Measurements from ENCODE around the gene TMPRSS7.

Gene TMPRSS7

DNA sequence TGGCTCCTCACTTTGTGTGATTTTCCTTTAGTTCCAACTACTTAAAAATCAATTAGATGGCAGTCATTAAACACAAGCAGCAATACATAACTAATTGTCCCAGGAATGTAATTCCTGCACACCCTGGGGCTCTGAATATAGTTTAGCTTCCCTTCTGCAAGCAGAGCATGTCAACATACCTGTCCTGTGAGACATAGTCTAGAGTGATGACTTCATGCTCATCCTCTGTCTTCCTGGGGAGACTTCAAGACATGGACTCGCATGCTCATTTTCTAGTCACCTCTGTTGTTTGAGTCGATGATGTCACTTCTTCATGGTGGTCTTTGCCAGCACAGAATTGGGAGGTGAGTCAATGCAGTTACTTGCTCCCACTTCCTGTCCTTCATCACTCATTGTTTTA, 67.4 kb downstream of the TMPRSS7 start:
- Histone ChIP-seq H3K9ac (ENCODE audit: low read length in 2 of 2) (no peak overlapping the region), H3K9me3 (ENCODE audit: control insufficient read depth in 2 of 2, low read length in 2 of 2) (no peaks in the 10 kb centered on the region), H3K27ac (ENCODE audit: low read length) (no peak overlapping the region), H3K27me3 (ENCODE audit: control insufficient read depth in 1 of 2, insufficient read depth in 2 of 2, low read length in 2 of 2) (no peaks in the 10 kb centered on the region), H3K4me3 (ENCODE audit: low read length in 2 of 2) (no peak overlapping the region), H3K4me1 (ENCODE audit: control insufficient read depth, insufficient read depth, low read length) (no peaks in the 10 kb centered on the region), H3K36me3 (ENCODE audit: control insufficient read depth in 2 of 2, insufficient read depth in 2 of 2, low read length in 2 of 2) (no peaks in the 10 kb centered on the region)

DNA sequence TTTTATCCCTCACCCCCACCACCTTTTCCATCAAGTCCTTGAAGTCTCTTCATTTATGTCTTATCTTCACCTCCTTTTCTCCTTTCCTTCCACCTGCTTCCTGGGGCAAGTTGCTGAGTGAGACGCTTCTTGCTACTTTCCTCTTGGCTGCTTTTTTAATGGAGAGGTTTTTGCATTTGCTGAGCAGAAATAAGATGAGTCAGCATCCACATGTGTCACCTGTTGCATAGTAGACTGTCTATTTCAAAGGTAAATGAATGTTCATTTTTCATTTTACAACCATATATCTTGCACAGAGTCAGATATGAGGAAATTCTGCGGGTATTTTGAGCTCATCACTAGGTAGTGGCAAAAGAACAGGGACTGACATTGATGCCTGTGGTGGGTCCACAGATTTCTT, 70.2 kb downstream of the TMPRSS7 start:
- H3K4me3 ChIP-seq (ENCODE audit: low read length in 2 of 2), result no peak overlapping the region
- no peaks in the 10 kb centered on the region for H3K27me3 ChIP-seq (ENCODE audit: control insufficient read depth in 1 of 2, insufficient read depth in 2 of 2, low read length in 2 of 2)
- H3K9ac ChIP-seq (ENCODE audit: low read length in 2 of 2), result no peak overlapping the region
- H3K27ac ChIP-seq (ENCODE audit: low read length), result no peak overlapping the region
- no peaks in the 10 kb centered on the region for H3K9me3 ChIP-seq (ENCODE audit: control insufficient read depth in 2 of 2, low read length in 2 of 2)
- H3K36me3 ChIP-seq (ENCODE audit: control insufficient read depth in 2 of 2, insufficient read depth in 2 of 2, low read length in 2 of 2), result no peaks in the 10 kb centered on the region
- no peaks in the 10 kb centered on the region for H3K4me1 ChIP-seq (ENCODE audit: control insufficient read depth, insufficient read depth, low read length)

DNA sequence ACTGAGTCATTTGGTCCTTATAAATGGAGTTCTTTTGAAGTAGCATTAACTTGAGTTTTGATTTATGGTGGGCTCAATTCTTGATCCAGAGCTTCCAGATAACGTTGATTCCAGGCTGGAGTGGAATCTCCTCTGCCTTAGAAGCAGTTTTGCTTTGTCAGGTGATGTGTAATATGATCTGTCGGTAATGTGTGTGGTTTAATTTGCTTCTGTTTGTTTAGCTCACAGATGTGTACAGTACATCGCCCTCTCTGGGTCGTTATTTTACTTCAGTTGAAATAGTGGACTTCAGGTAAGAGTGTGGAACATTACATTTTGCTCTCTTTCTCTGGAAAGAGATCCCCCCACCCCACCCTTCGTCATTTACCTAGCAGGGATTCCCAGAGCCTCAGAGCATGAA, 74.8 kb downstream of the TMPRSS7 start:
- no peak overlapping the region for H3K4me3 ChIP-seq (ENCODE audit: low read length in 2 of 2)
- no peaks in the 10 kb centered on the region for H3K9me3 ChIP-seq (ENCODE audit: control insufficient read depth in 2 of 2, low read length in 2 of 2)
- no peak overlapping the region for H3K9ac ChIP-seq (ENCODE audit: low read length in 2 of 2)
- no peaks in the 10 kb centered on the region for H3K36me3 ChIP-seq (ENCODE audit: control insufficient read depth in 2 of 2, insufficient read depth in 2 of 2, low read length in 2 of 2)
- no peaks in the 10 kb centered on the region for H3K27me3 ChIP-seq (ENCODE audit: control insufficient read depth in 1 of 2, insufficient read depth in 2 of 2, low read length in 2 of 2)
- H3K27ac ChIP-seq (ENCODE audit: low read length), result no peak overlapping the region
- no peaks in the 10 kb centered on the region for H3K4me1 ChIP-seq (ENCODE audit: control insufficient read depth, insufficient read depth, low read length)

DNA sequence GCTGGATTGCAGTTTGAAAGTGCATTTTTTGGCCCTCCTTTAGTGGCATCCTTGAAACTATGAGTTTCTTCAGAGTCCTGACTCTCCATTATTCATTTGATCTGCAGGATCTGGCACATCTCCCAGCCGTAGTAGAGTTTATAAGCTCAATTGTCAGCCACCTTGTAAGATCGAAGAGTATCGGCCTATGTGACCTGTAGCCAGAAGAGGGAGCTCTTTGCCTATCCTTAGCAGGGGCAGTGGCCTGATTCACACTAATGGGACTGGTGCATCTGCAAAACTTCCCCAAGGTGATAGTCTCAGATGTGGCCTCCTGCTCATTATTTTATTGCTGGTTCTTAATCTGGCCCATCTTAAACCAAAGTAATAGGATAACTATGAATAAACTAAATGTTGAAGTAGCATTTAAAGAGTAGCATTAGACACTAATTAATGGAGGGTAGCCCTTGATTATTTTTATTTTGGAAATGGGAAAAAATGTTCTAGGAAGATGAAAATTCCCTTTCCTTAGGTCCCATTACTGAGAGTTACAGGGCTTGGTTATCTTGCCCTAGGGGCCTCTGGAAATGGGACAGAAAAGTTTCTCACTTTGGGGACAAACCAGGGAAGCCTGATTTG, 77.4 kb downstream of the TMPRSS7 start:
- no peaks in the 10 kb centered on the region for H3K36me3 ChIP-seq (ENCODE audit: control insufficient read depth in 2 of 2, insufficient read depth in 2 of 2, low read length in 2 of 2)
- H3K27ac ChIP-seq (ENCODE audit: low read length), result no peak overlapping the region
- no peaks in the 10 kb centered on the region for H3K4me1 ChIP-seq (ENCODE audit: control insufficient read depth, insufficient read depth, low read length)
- H3K9ac ChIP-seq (ENCODE audit: low read length in 2 of 2), result no peak overlapping the region
- no peaks in the 10 kb centered on the region for H3K27me3 ChIP-seq (ENCODE audit: control insufficient read depth in 1 of 2, insufficient read depth in 2 of 2, low read length in 2 of 2)
- H3K4me3 ChIP-seq (ENCODE audit: low read length in 2 of 2), result no peak overlapping the region
- no peaks in the 10 kb centered on the region for H3K9me3 ChIP-seq (ENCODE audit: control insufficient read depth in 2 of 2, low read length in 2 of 2)

DNA sequence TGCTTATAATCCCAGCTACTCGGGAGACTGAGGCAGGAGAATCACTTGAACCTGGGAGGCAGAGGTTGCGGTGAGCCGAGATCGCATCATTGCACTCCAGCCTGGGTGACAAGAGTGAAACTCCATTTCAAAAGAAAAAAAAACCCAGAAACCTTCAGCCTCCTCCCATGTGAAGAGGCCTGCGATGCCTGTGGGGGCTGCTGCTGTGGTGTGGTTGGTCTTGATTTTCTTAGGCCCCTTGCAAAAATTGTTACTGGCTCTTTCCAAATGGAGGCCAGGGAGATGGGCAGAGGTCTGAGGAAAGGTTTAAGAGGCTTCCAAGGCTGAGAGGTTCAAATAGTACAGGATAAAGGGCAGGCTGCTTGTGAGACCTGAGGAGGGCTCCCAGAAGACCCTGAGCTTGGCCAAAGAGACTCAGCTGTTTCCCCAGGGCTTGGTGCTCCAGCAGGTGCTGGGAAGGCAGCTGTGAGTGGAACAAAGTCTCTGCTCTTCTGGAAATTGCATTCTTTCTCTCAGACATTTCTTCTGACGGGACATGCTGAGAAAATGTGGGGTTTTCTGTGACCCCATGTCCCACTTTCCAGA, 80.1 kb downstream of the TMPRSS7 start:
- no peaks in the 10 kb centered on the region for H3K4me1 ChIP-seq (ENCODE audit: control insufficient read depth, insufficient read depth, low read length)
- H3K27me3 ChIP-seq (ENCODE audit: control insufficient read depth in 1 of 2, insufficient read depth in 2 of 2, low read length in 2 of 2), result no peaks in the 10 kb centered on the region
- H3K9ac ChIP-seq (ENCODE audit: low read length in 2 of 2), result no peak overlapping the region
- H3K9me3 ChIP-seq (ENCODE audit: control insufficient read depth in 2 of 2, low read length in 2 of 2), result no peaks in the 10 kb centered on the region
- H3K27ac ChIP-seq (ENCODE audit: low read length), result no peak overlapping the region
- no peaks in the 10 kb centered on the region for H3K36me3 ChIP-seq (ENCODE audit: control insufficient read depth in 2 of 2, insufficient read depth in 2 of 2, low read length in 2 of 2)
- no peak overlapping the region for H3K4me3 ChIP-seq (ENCODE audit: low read length in 2 of 2)

DNA sequence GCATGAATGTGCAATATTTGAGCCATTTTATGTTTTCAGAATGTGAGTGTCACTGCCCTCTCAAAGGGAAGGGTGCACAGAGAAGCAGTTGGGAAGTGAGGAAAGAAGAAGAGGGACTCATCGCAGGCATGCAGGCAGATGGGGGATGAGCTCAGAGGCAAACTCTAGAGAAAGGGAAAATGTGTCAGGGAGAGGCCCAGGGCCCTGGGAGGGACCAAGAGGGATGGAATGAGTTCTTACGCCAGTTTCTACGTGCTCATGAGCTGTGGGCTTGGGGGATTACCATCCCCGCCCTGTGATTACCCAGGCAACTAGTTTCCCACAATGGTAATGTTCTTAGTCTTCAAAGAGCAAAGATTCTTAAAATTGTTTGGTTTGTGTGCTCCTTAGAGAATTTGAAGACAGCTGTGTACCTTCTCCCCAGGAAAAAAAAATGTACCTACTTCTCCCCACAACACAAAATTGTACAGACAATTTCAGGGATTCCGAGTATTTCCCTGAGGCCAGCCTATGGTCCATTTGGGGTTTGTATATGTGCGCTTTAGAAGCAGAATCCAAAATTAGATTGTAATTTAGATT, 80.7 kb downstream of the TMPRSS7 start:
- Histone ChIP-seq H3K27me3 (ENCODE audit: control insufficient read depth in 1 of 2, insufficient read depth in 2 of 2, low read length in 2 of 2) (no peaks in the 10 kb centered on the region), H3K4me1 (ENCODE audit: control insufficient read depth, insufficient read depth, low read length) (no peaks in the 10 kb centered on the region), H3K4me3 (ENCODE audit: low read length in 2 of 2) (no peak overlapping the region), H3K36me3 (ENCODE audit: control insufficient read depth in 2 of 2, insufficient read depth in 2 of 2, low read length in 2 of 2) (no peaks in the 10 kb centered on the region), H3K27ac (ENCODE audit: low read length) (no peak overlapping the region), H3K9me3 (ENCODE audit: control insufficient read depth in 2 of 2, low read length in 2 of 2) (no peaks in the 10 kb centered on the region), H3K9ac (ENCODE audit: low read length in 2 of 2) (no peak overlapping the region)

DNA sequence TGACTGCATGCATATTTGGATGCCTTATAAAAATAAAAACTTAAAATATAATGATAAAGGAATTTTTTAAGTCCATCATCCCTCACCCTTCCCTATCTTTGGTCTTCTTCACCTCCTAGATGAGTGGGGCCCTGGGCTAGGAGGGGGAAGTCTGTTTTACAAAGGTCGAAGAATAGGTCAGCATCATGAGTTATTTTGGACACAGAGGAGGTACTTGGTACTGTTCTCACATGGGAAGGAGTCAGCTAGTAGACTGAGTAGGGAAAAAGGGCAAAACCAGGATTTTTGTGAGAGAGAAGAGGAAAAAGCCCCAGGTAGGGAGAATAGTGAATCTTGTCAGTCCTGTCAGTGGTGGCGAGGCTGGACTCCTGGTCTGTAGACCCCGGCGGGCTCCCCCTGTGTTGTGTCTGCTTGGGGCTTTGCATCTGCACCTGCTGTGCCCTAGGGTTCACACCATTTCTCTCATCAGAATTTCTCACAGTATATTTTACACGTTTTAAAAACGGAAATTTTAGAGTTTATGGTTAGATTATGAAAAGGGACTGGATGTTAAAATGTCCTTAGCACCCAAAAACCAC, 81.4 kb downstream of the TMPRSS7 start:
- H3K27ac ChIP-seq (ENCODE audit: low read length), result no peak overlapping the region
- H3K27me3 ChIP-seq (ENCODE audit: control insufficient read depth in 1 of 2, insufficient read depth in 2 of 2, low read length in 2 of 2), result no peaks in the 10 kb centered on the region
- H3K9ac ChIP-seq (ENCODE audit: low read length in 2 of 2), result no peak overlapping the region
- H3K4me1 ChIP-seq (ENCODE audit: control insufficient read depth, insufficient read depth, low read length), result no peaks in the 10 kb centered on the region
- H3K4me3 ChIP-seq (ENCODE audit: low read length in 2 of 2), result no peak overlapping the region
- no peaks in the 10 kb centered on the region for H3K36me3 ChIP-seq (ENCODE audit: control insufficient read depth in 2 of 2, insufficient read depth in 2 of 2, low read length in 2 of 2)
- no peaks in the 10 kb centered on the region for H3K9me3 ChIP-seq (ENCODE audit: control insufficient read depth in 2 of 2, low read length in 2 of 2)

DNA sequence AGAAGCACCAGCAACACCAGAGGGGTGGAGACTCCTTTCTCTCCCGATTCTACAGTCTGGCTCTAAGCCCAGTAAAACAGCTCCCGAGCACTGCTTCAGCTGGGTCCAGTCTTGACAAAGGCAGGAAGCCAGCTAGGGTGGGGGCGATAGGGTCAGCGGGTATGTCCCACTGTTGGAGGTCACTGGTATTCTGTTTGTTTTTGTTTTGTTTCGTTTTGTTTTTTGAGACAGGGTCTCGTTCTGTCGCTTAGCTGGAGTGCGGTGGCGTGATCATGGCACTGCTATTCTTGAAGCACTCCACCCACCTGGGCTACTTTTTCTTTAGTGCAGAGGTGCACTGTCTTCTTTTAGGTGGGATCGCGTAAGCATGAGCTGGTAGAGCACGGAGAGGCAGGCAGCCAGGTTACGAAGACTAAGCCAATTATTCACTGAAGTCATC, 82.2 kb downstream of the TMPRSS7 start:
- Histone ChIP-seq H3K4me3 (ENCODE audit: low read length in 2 of 2) (no peak overlapping the region), H3K36me3 (ENCODE audit: control insufficient read depth in 2 of 2, insufficient read depth in 2 of 2, low read length in 2 of 2) (no peaks in the 10 kb centered on the region), H3K27me3 (ENCODE audit: control insufficient read depth in 1 of 2, insufficient read depth in 2 of 2, low read length in 2 of 2) (no peaks in the 10 kb centered on the region), H3K9me3 (ENCODE audit: control insufficient read depth in 2 of 2, low read length in 2 of 2) (no peaks in the 10 kb centered on the region), H3K27ac (ENCODE audit: low read length) (no peak overlapping the region), H3K9ac (ENCODE audit: low read length in 2 of 2) (no peak overlapping the region), H3K4me1 (ENCODE audit: control insufficient read depth, insufficient read depth, low read length) (no peaks in the 10 kb centered on the region)

DNA sequence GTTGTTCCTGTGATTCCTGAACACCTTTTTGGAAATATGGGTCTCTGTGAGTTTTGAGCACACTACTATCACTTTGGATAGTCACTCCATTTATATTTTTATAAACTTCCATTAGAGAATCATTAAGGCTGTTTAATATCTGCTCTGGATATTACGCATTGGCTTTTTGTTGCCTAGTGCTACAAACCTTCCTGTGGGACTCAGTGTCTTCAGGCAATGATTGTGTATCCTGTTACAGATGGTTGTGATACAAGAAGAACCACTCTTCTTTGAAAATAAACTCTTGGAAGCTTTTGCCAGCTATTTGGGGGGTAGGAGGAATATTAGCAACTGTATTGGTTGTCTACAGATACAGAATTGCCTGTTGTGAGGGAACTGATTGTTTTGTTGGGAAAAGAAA, 82.9 kb downstream of the TMPRSS7 start:
- no peak overlapping the region for H3K27ac ChIP-seq (ENCODE audit: low read length)
- H3K9me3 ChIP-seq (ENCODE audit: control insufficient read depth in 2 of 2, low read length in 2 of 2), result no peaks in the 10 kb centered on the region
- no peaks in the 10 kb centered on the region for H3K4me1 ChIP-seq (ENCODE audit: control insufficient read depth, insufficient read depth, low read length)
- H3K36me3 ChIP-seq (ENCODE audit: control insufficient read depth in 2 of 2, insufficient read depth in 2 of 2, low read length in 2 of 2), result no peaks in the 10 kb centered on the region
- no peak overlapping the region for H3K9ac ChIP-seq (ENCODE audit: low read length in 2 of 2)
- H3K27me3 ChIP-seq (ENCODE audit: control insufficient read depth in 1 of 2, insufficient read depth in 2 of 2, low read length in 2 of 2), result no peaks in the 10 kb centered on the region
- H3K4me3 ChIP-seq (ENCODE audit: low read length in 2 of 2), result no peak overlapping the region

DNA sequence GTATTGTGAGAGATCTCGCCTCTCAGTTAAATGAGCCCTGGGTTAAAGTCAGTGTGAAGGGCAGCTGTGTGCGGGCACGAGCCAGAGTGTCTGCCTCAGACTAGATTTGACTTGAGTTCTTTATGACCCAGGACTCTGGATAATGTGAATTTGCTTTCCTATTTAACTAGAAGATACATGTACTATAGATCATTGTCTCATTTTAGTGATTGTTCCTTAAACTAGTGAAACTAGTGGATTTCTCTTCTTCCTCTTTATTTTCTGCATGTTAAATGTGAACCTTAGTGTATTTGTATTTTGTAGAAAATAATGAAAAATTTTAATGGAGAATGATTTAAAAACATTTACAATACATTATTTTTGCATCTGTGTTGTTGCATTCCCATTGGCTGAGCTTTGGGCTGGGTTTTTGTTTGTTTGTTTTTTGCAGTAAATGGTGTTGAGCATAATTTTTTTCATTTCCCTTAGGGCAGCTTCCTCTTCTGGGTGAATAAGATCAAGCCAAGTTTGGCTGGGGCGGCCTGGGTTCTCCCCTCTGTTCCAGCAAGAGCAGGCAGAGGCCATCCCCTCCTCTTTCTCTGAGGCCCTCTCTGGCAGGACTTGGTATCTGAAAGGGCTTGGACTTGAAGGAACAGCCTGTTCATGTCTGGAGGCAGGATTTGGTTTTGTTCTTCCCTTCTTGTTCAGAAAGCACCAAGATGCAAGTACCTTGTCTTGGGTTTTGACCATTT, 83.5 kb downstream of the TMPRSS7 start:
- no peak overlapping the region for H3K27ac ChIP-seq (ENCODE audit: low read length)
- no peaks in the 10 kb centered on the region for H3K4me1 ChIP-seq (ENCODE audit: control insufficient read depth, insufficient read depth, low read length)
- H3K4me3 ChIP-seq (ENCODE audit: low read length in 2 of 2), result no peak overlapping the region
- no peak overlapping the region for H3K9ac ChIP-seq (ENCODE audit: low read length in 2 of 2)
- H3K9me3 ChIP-seq (ENCODE audit: control insufficient read depth in 2 of 2, low read length in 2 of 2), result no peaks in the 10 kb centered on the region
- no peaks in the 10 kb centered on the region for H3K27me3 ChIP-seq (ENCODE audit: control insufficient read depth in 1 of 2, insufficient read depth in 2 of 2, low read length in 2 of 2)
- H3K36me3 ChIP-seq (ENCODE audit: control insufficient read depth in 2 of 2, insufficient read depth in 2 of 2, low read length in 2 of 2), result no peaks in the 10 kb centered on the region

Data from stomach smooth muscle (tissue), 2 donors.